Osteocyte (in vitro differentiated cells): Measurements from ENCODE around the gene S1PR2. TPM values are rescaled to one million over a fixed set of nuclear protein-coding genes. Genes with fewer than 3 reads are reported as not detected.
A peak's percentile ranks its signal among the peaks of the same experiment; 100 is the strongest.

Experiments used
- DNase-seq: peaks from one replicate; pipeline ENCODE4 v3.0.0; 2021; ENCODE audit warnings: mixed read lengths; ENCODE audit not compliant: unreplicated experiment; ENCODE audit errors: extremely low spot score
- H3K27ac Mint-ChIP-seq: one replicate; pipeline ENCODE4 v1.8.0; 2021; ENCODE audit warnings: mild to moderate bottlenecking, mixed read lengths; ENCODE audit not compliant: unreplicated experiment
- H3K27me3 Mint-ChIP-seq: one replicate; pipeline ENCODE4 v1.8.0; 2021; ENCODE audit warnings: mixed read lengths; ENCODE audit not compliant: unreplicated experiment
- H3K36me3 Mint-ChIP-seq: one replicate; pipeline ENCODE4 v1.8.0; 2021; ENCODE audit warnings: mixed read lengths; ENCODE audit not compliant: unreplicated experiment
- H3K4me1 Mint-ChIP-seq: one replicate; pipeline ENCODE4 v1.8.0; 2021; ENCODE audit warnings: mixed read lengths; ENCODE audit not compliant: unreplicated experiment
- H3K4me3 Mint-ChIP-seq: one replicate; pipeline ENCODE4 v1.8.0; 2021; ENCODE audit warnings: mild to moderate bottlenecking, moderate library complexity, mixed read lengths; ENCODE audit not compliant: unreplicated experiment
- H3K9me3 Mint-ChIP-seq: one replicate; pipeline ENCODE4 v1.8.0; 2021; ENCODE audit warnings: mixed read lengths; ENCODE audit not compliant: unreplicated experiment
- CTCF ChIP-seq: fragments of 200-600 bp; sonication (generic); IDR thresholded peaks from 2 replicates; pipeline ENCODE4 v1.5.0; 2021; ENCODE audit warnings: antibody characterized with exemption, mild to moderate bottlenecking, moderate library complexity
- total RNA-seq: library from RNA; stranded (reverse); gene quantifications from 2 replicates; pipeline ENCODE4 v1.2.1, GENCODE V29; 2021

Gene S1PR2
- total RNA-seq, 1 donor from 2014 or later = 23.6 TPM

GRCh38 chr19:10254244-10254643, 23.1 kb upstream of the S1PR2 start:
- peaks cover 18% of the 10 kb centered on the region for H3K36me3 Mint-ChIP-seq
- no peak for TF ChIP-seq CTCF
- no peaks in the 10 kb centered on the region for H3K27me3 Mint-ChIP-seq
- DNase-seq = no peak
- no peak overlapping the region for H3K4me3 Mint-ChIP-seq
- peaks cover 17% of the 10 kb centered on the region for H3K4me1 Mint-ChIP-seq
- no peak overlapping the region for H3K27ac Mint-ChIP-seq
- no peaks in the 10 kb centered on the region for H3K9me3 Mint-ChIP-seq

GRCh38 chr19:10252707-10253106, 21.6 kb upstream of the S1PR2 start:
- peak overlapping the region; percentile 96 for H3K4me3 Mint-ChIP-seq
- peak overlapping the region; percentile 95 for H3K27ac Mint-ChIP-seq
- no peak for DNase-seq
- no peak for TF ChIP-seq CTCF
- peaks cover 16% of the 10 kb centered on the region for H3K36me3 Mint-ChIP-seq
- H3K9me3 Mint-ChIP-seq = no peaks in the 10 kb centered on the region
- H3K27me3 Mint-ChIP-seq = no peaks in the 10 kb centered on the region
- peaks cover 17% of the 10 kb centered on the region for H3K4me1 Mint-ChIP-seq

GRCh38 chr19:10251792-10252694, 20.9 kb upstream of the S1PR2 start, which contains the start of gene MRPL4:
TSS of gene MRPL4 (plus strand) at chr19:10252214. CDS start at chr19:10252254, 40 bp downstream.
- peak within 1 kb of the TSS; percentile 95 for H3K27ac Mint-ChIP-seq
- no peaks in the 10 kb centered on the region for H3K27me3 Mint-ChIP-seq
- peak; percentile 97 for DNase-seq
- peaks cover 9% of the 10 kb centered on the region for H3K36me3 Mint-ChIP-seq
- no peak for TF ChIP-seq CTCF
- H3K4me3 Mint-ChIP-seq = peak within 1 kb of the TSS; percentile 96
- peaks cover 17% of the 10 kb centered on the region for H3K4me1 Mint-ChIP-seq
- no peaks in the 10 kb centered on the region for H3K9me3 Mint-ChIP-seq

GRCh38 chr19:10246511-10246910, 15.4 kb upstream of the S1PR2 start:
- no peaks in the 10 kb centered on the region for H3K9me3 Mint-ChIP-seq
- H3K4me3 Mint-ChIP-seq = no peak overlapping the region
- no peak for DNase-seq
- TF ChIP-seq CTCF = no peak
- no peaks in the 10 kb centered on the region for H3K27me3 Mint-ChIP-seq
- no peaks in the 10 kb centered on the region for H3K36me3 Mint-ChIP-seq
- H3K4me1 Mint-ChIP-seq = peaks cover 6% of the 10 kb centered on the region
- no peak overlapping the region for H3K27ac Mint-ChIP-seq

- no peaks in the 10 kb centered on the region for H3K27me3 Mint-ChIP-seq
- H3K36me3 Mint-ChIP-seq = no peaks in the 10 kb centered on the region
- H3K9me3 Mint-ChIP-seq = no peaks in the 10 kb centered on the region
- H3K4me3 Mint-ChIP-seq = no peak overlapping the region
- no peak for DNase-seq
- H3K27ac Mint-ChIP-seq = no peak overlapping the region
- H3K4me1 Mint-ChIP-seq = peaks cover 3% of the 10 kb centered on the region
- TF ChIP-seq CTCF = no peak
Measured at GRCh38 chr19:10245189-10245939, 14.2 kb upstream of the S1PR2 start.
